Suprapubic skin (tissue), 3 donors: ENCODE measurements around the gene MYL6B.
"Not testable (repeated sequence)": the region's sequence is repeated elsewhere in the genome, so short reads cannot be mapped to it uniquely, and the experiment has no call there.

ENCODE experiments used
- CTCF ChIP-seq, 2 donors: fragments of 200-600 bp in 1 of 2; fragments of 450-650 bp in 1 of 2; sonication (generic) in 1 of 2; IDR thresholded peaks; one replicate each; pipeline ENCODE4 v1.5.1; 2016 to 2019; ENCODE audit warnings: antibody characterized with exemption in 2 of 2, mild to moderate bottlenecking in 1 of 2, moderate library complexity in 1 of 2
- EP300 ChIP-seq: sonication (generic); formaldehyde crosslinking; IDR thresholded peaks from one replicate; pipeline ENCODE4 v1.6.1; 2017; ENCODE audit warnings: antibody characterized with exemption
- POLR2A ChIP-seq, 2 donors: fragments of 450-650 bp; IDR thresholded peaks; one replicate each; pipeline ENCODE4 v1.6.1; 2017; ENCODE audit warnings: antibody characterized with exemption in 2 of 2, mild to moderate bottlenecking in 2 of 2, moderate library complexity in 2 of 2

GRCh38 chr12:56196818-56197550, 44.6 kb downstream of the MYL6B start:
- not testable (repeated sequence) for TF ChIP-seq CTCF (IDR thresholded peaks at IDR 0.05); EP300; POLR2A (IDR thresholded peaks at IDR 0.05)
